Body of pancreas (tissue), 4 donors: Measurements from ENCODE around the gene WSCD1.

Experiments used
- POLR2A ChIP-seq, 3 donors: fragments of 450-650 bp; IDR thresholded peaks; one replicate each; pipeline ENCODE4 v1.6.1; 2016; ENCODE audit warnings: antibody characterized with exemption in 3 of 3, mild to moderate bottlenecking in 2 of 3
- TF ChIP-seq, protein P1 (sequence below), 7 experiments: fragments of 450-650 bp in 4 of 7; fragments of 200-600 bp in 3 of 7; sonication (generic) in 3 of 7; IDR thresholded peaks; one replicate each; pipeline ENCODE4 v1.5.1; 2016 to 2019; ENCODE audit warnings: antibody characterized with exemption in 7 of 7

GRCh38 chr17:6106212-6106611, 36.0 kb downstream of the WSCD1 start:
- TF ChIP-seq, protein P1, sequence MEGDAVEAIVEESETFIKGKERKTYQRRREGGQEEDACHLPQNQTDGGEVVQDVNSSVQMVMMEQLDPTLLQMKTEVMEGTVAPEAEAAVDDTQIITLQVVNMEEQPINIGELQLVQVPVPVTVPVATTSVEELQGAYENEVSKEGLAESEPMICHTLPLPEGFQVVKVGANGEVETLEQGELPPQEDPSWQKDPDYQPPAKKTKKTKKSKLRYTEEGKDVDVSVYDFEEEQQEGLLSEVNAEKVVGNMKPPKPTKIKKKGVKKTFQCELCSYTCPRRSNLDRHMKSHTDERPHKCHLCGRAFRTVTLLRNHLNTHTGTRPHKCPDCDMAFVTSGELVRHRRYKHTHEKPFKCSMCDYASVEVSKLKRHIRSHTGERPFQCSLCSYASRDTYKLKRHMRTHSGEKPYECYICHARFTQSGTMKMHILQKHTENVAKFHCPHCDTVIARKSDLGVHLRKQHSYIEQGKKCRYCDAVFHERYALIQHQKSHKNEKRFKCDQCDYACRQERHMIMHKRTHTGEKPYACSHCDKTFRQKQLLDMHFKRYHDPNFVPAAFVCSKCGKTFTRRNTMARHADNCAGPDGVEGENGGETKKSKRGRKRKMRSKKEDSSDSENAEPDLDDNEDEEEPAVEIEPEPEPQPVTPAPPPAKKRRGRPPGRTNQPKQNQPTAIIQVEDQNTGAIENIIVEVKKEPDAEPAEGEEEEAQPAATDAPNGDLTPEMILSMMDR (IDR thresholded peaks at IDR 0.05), result no peak
- no peak for TF ChIP-seq POLR2A (IDR thresholded peaks at IDR 0.05)
